H9 (cell line): ENCODE results near the gene CRYGN. TPM values are rescaled to one million over a fixed set of nuclear protein-coding genes. Genes with fewer than 3 reads are reported as not detected.

Experiments
- DNase-seq: peaks from one replicate; pipeline ENCODE4 v3.0.0-alpha.2; 2017
- H2AFZ ChIP-seq: one replicate; pipeline ENCODE4 v1.6.1; 2013; ENCODE audit warnings: mild to moderate bottlenecking, low read length, control low read depth, moderate library complexity
- H2AK5ac ChIP-seq: 2 replicates; pipeline ENCODE4 v1.6.1; 2013; ENCODE audit warnings: low read length, control low read depth, mixed read lengths; ENCODE audit not compliant: insufficient read length
- H2BK120ac ChIP-seq: one replicate; pipeline ENCODE4 v1.6.1; 2013; ENCODE audit warnings: low read depth, mild to moderate bottlenecking, low read length, control low read depth, inconsistent platforms; ENCODE audit not compliant: poor library complexity, severe bottlenecking
- H2BK12ac ChIP-seq: 2 replicates; pipeline ENCODE4 v1.6.1; 2013; ENCODE audit warnings: low read length, control low read depth, mixed read lengths, low read depth; ENCODE audit not compliant: insufficient read length
- H2BK15ac ChIP-seq: 2 replicates; pipeline ENCODE4 v1.6.1; 2013; ENCODE audit warnings: low read depth, low read length, control low read depth
- H2BK20ac ChIP-seq: one replicate; pipeline ENCODE4 v1.6.1; 2013; ENCODE audit warnings: low read depth, mild to moderate bottlenecking, low read length, control low read depth, inconsistent platforms; ENCODE audit not compliant: poor library complexity, severe bottlenecking
- H2BK5ac ChIP-seq: 2 replicates; pipeline ENCODE4 v1.6.1; 2013; ENCODE audit warnings: low read length, control low read depth, mixed read lengths; ENCODE audit not compliant: insufficient read length
- H3K14ac ChIP-seq: 2 replicates; pipeline ENCODE4 v1.6.1; 2013; ENCODE audit warnings: low read length, control low read depth; ENCODE audit not compliant: insufficient read depth
- H3K18ac ChIP-seq: 2 replicates; pipeline ENCODE4 v1.6.1; 2013; ENCODE audit warnings: low read depth, mild to moderate bottlenecking, mixed read lengths, low read length, control low read depth; ENCODE audit not compliant: insufficient read length
- H3K23ac ChIP-seq: 2 replicates; pipeline ENCODE4 v1.6.1; 2013; ENCODE audit warnings: low read length, control low read depth, mixed read lengths, low read depth; ENCODE audit not compliant: insufficient read length
- H3K23me2 ChIP-seq: 2 replicates; pipeline ENCODE4 v1.6.1; 2013; ENCODE audit warnings: low read depth, mild to moderate bottlenecking, mixed read lengths, low read length, control low read depth; ENCODE audit not compliant: insufficient read length, poor library complexity, severe bottlenecking
- H3K27ac ChIP-seq: 2 replicates; pipeline ENCODE4 v1.5.1; 2013; ENCODE audit warnings: low read length, control low read depth, mixed read lengths, low read depth; ENCODE audit not compliant: insufficient read length
- H3K27me3 ChIP-seq: 2 replicates; pipeline ENCODE4 v1.6.1; 2013; ENCODE audit warnings: low read length, control low read depth, inconsistent platforms; ENCODE audit not compliant: insufficient read depth
- H3K4ac ChIP-seq: 2 replicates; pipeline ENCODE4 v1.6.1; 2013; ENCODE audit warnings: low read depth, mild to moderate bottlenecking, control low read depth, inconsistent platforms, low read length, moderate library complexity
- H3K4me1 ChIP-seq: 2 replicates; pipeline ENCODE4 v1.6.1; 2013; ENCODE audit warnings: low read length, control low read depth, inconsistent platforms; ENCODE audit not compliant: insufficient read depth
- H3K4me2 ChIP-seq: 2 replicates; pipeline ENCODE4 v1.6.1; 2013; ENCODE audit warnings: low read length, control low read depth, mixed read lengths; ENCODE audit not compliant: insufficient read length, insufficient read depth
- H3K56ac ChIP-seq: 2 replicates; pipeline ENCODE4 v1.6.1; 2013; ENCODE audit warnings: low read depth, mild to moderate bottlenecking, mixed read lengths, low read length, control low read depth; ENCODE audit not compliant: insufficient read length
- H3K79me1 ChIP-seq: 2 replicates; pipeline ENCODE4 v1.6.1; 2013; ENCODE audit warnings: low read depth, mild to moderate bottlenecking, moderate library complexity, low read length, control low read depth, inconsistent platforms; ENCODE audit not compliant: insufficient read depth, poor library complexity, severe bottlenecking
- H3K79me2 ChIP-seq: 2 replicates; pipeline ENCODE4 v1.6.1; 2013; ENCODE audit warnings: low read length, control low read depth, inconsistent platforms; ENCODE audit not compliant: insufficient read depth
- H3K9ac ChIP-seq: 2 replicates; pipeline ENCODE4 v1.6.1; 2013; ENCODE audit warnings: low read length, control low read depth, mixed read lengths; ENCODE audit not compliant: insufficient read length; ENCODE audit errors: extremely low read depth
- H3K9me3 ChIP-seq: one replicate; pipeline ENCODE4 v1.6.1; 2013; ENCODE audit warnings: low read depth, low read length, inconsistent platforms; ENCODE audit not compliant: control insufficient read depth
- H3T11ph ChIP-seq: one replicate; pipeline ENCODE4 v1.6.1; 2013; ENCODE audit warnings: mild to moderate bottlenecking, low read length, control low read depth, inconsistent platforms
- H4K20me1 ChIP-seq: one replicate; pipeline ENCODE4 v1.6.1; 2013; ENCODE audit not compliant: control insufficient read depth, insufficient read length, insufficient read depth
- H4K5ac ChIP-seq: 2 replicates; pipeline ENCODE4 v1.6.1; 2013; ENCODE audit warnings: low read depth, mild to moderate bottlenecking, mixed read lengths, low read length, control low read depth; ENCODE audit not compliant: insufficient read length
- H4K8ac ChIP-seq: replicated peaks from 2 replicates; pipeline ENCODE4 v1.6.1; 2013; ENCODE audit warnings: low read length, control low read depth, mixed read lengths, low read depth; ENCODE audit not compliant: insufficient read length
- H4K91ac ChIP-seq: 2 replicates; pipeline ENCODE4 v1.6.1; 2013; ENCODE audit warnings: low read depth, mild to moderate bottlenecking, moderate library complexity, mixed read lengths, low read length, control low read depth; ENCODE audit not compliant: insufficient read length
- H3K27ac Mint-ChIP-seq, 3 experiments: 2 replicates in 2 of 3; 3 replicates in 1 of 3; pipeline ENCODE4 v1.8.0; 2020 to 2021; ENCODE audit warnings: mixed read lengths in 3 of 3, mild to moderate bottlenecking in 1 of 3, moderate library complexity in 1 of 3
- H3K27me3 Mint-ChIP-seq: 2 replicates; pipeline ENCODE4 v1.8.0; 2021; ENCODE audit warnings: low read depth, mild to moderate bottlenecking, moderate library complexity, mixed read lengths
- H3K36me3 Mint-ChIP-seq, 3 experiments: 2 replicates in 2 of 3; 3 replicates in 1 of 3; pipeline ENCODE4 v1.8.0; 2020 to 2021; ENCODE audit warnings: low read depth in 3 of 3, mixed read lengths in 3 of 3; ENCODE audit not compliant: insufficient read depth in 1 of 3
- H3K4me1 Mint-ChIP-seq, 2 experiments: 2 replicates each; pipeline ENCODE4 v1.8.0; 2020; ENCODE audit warnings: mixed read lengths in 2 of 2
- H3K4me3 Mint-ChIP-seq, 2 experiments: 2 replicates in 1 of 2; 3 replicates in 1 of 2; pipeline ENCODE4 v1.8.0; 2020 to 2021; ENCODE audit warnings: mild to moderate bottlenecking in 2 of 2, mixed read lengths in 2 of 2, moderate library complexity in 1 of 2
- H3K9me3 Mint-ChIP-seq, 2 experiments: 2 replicates in 1 of 2; 3 replicates in 1 of 2; pipeline ENCODE4 v1.8.0; 2020; ENCODE audit warnings: mild to moderate bottlenecking in 2 of 2, mixed read lengths in 2 of 2, moderate library complexity in 1 of 2
- WGBS: extraction: QIAGEN DNeasy Blood & Tissue Kit; methylation state at CpG from one replicate; pipeline ENCODE4 v1.1.7; 2013; ENCODE audit warnings: missing lambda C conversion rate, low lambda C conversion rate, mixed read lengths; ENCODE audit not compliant: insufficient read length; ENCODE audit errors: extremely low coverage; 5-methylcytosine and 5-hydroxymethylcytosine counted together
- total RNA-seq: library from RNA; stranded (reverse); gene quantifications from 2 replicates; pipeline ENCODE4 v1.2.1, GENCODE V29; 2021
- TF ChIP-seq, protein P1 (sequence below): fragments of 200-600 bp; sonication (generic); conservative IDR thresholded peaks from 3 replicates; pipeline ENCODE4 v1.8.0; 2021; ENCODE audit warnings: antibody characterized with exemption, mild to moderate bottlenecking

CRYGN gene
- total RNA-seq, 1 experiment from 2014 or later: 1.8 TPM

DNA sequence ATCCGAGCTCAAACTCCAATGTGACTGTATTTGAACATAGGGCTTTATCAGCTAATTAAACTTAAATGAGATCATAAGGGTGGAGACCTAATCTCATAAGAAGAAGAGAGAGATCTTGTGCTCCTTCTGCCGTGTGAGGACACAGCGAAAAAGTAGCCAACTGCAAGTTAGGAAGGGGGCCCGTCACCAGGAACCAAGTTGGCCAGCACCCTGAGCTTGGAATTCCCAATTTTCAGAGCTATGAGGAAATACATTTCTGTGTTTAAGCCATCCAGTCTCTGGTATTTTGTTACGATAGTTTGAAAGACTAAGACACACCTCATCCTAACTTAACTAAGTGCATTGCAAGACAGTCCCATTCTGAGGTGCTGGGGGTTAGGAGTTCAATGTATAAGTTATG is 16.0 kb downstream of the CRYGN start:
- H3K4me1 Mint-ChIP-seq: peaks cover 17 to 24% of the 10 kb centered on the region in 2 experiments
- H4K5ac ChIP-seq: no peak overlapping the region
- H3K79me1 ChIP-seq: no peaks in the 10 kb centered on the region
- no peaks in the 10 kb centered on the region for H3K79me2 ChIP-seq
- H3K36me3 Mint-ChIP-seq: peaks cover 0 to 11% (median 0%) of the 10 kb centered on the region in 3 experiments; a peak in 2 of 7 replicates
- no peak overlapping the region for H2BK12ac ChIP-seq
- H3K4me1 ChIP-seq: no peaks in the 10 kb centered on the region; the same call in 1 of the 2 replicates
- no peak overlapping the region for H3K27ac ChIP-seq
- H2AK5ac ChIP-seq: no peak overlapping the region
- H3K4me2 ChIP-seq: no peak overlapping the region
- no peak overlapping the region for H2BK15ac ChIP-seq
- no peak overlapping the region for H3K56ac ChIP-seq
- H3K27ac Mint-ChIP-seq: no peak overlapping the region
- peaks cover 55% of the 10 kb centered on the region for H3K27me3 Mint-ChIP-seq
- no peaks in the 10 kb centered on the region for H3K23me2 ChIP-seq
- no peak for DNase-seq
- no CpG with 5 or more reads among the region's 5 CpGs for WGBS
- no peak overlapping the region for H3K18ac ChIP-seq
- no peak overlapping the region for H2BK20ac ChIP-seq
- no peak overlapping the region for H3K9ac ChIP-seq
- H2AFZ ChIP-seq: no peak overlapping the region
- no peak overlapping the region for H3K4me3 Mint-ChIP-seq
- no peak overlapping the region for H4K91ac ChIP-seq
- no peaks in the 10 kb centered on the region for H3K27me3 ChIP-seq
- H4K8ac ChIP-seq: no peak overlapping the region
- no peak overlapping the region for H3K23ac ChIP-seq
- no peak overlapping the region for H2BK5ac ChIP-seq
- no peak overlapping the region for H3K14ac ChIP-seq
- TF ChIP-seq, protein P1, sequence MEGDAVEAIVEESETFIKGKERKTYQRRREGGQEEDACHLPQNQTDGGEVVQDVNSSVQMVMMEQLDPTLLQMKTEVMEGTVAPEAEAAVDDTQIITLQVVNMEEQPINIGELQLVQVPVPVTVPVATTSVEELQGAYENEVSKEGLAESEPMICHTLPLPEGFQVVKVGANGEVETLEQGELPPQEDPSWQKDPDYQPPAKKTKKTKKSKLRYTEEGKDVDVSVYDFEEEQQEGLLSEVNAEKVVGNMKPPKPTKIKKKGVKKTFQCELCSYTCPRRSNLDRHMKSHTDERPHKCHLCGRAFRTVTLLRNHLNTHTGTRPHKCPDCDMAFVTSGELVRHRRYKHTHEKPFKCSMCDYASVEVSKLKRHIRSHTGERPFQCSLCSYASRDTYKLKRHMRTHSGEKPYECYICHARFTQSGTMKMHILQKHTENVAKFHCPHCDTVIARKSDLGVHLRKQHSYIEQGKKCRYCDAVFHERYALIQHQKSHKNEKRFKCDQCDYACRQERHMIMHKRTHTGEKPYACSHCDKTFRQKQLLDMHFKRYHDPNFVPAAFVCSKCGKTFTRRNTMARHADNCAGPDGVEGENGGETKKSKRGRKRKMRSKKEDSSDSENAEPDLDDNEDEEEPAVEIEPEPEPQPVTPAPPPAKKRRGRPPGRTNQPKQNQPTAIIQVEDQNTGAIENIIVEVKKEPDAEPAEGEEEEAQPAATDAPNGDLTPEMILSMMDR: no peak
- no peaks in the 10 kb centered on the region for H4K20me1 ChIP-seq
- H2BK120ac ChIP-seq: no peak overlapping the region
- no peaks in the 10 kb centered on the region for H3K9me3 ChIP-seq
- no peak overlapping the region for H3K4ac ChIP-seq
- H3K9me3 Mint-ChIP-seq: peaks cover 7 to 25% of the 10 kb centered on the region in 2 experiments; a peak in 4 of 5 replicates
- H3T11ph ChIP-seq: no peak overlapping the region
